GDM1 (cell line): ENCODE results near the gene CREB3L2.

Experiments
- DNase-seq: peaks from one replicate; lab custom pipeline; 2025; lab: John Stamatoyannopoulos, UW

The CREB3L2 gene

DNA sequence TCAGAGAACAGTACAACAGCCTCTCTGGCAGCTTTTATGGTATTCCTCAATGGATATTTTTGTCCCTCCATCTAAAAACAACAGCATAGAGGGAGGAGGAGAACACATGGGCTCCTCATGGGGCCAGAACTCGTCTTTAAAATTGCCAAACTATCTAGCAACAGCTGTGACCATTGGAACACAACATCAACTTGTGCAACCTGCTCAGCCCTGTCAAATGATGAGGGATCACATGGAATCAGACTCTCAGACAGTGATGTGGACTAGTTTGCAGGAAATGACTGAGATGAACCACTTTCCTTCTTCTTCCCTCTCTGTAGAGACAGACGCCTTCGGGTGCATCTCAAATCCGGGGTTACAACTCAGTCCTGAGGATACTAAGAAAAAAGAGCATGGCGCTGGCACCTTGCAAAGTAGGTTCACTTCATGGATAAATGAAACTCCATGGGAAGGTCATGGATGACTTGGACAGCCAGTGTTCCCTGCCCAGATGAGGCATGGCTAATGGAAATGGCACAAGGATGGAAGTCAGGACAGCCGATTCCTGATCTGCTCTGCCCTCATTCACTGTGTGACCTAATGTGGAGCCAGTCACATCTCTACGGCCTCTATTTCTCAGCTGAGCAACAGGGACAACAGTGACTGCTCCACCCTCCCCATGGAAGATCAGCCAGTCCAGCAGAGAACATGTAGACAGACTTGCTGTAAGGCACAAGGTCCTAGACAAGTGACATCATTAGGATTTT, 130.5 kb downstream of the CREB3L2 start:
- DNase-seq, result no peak

DNA sequence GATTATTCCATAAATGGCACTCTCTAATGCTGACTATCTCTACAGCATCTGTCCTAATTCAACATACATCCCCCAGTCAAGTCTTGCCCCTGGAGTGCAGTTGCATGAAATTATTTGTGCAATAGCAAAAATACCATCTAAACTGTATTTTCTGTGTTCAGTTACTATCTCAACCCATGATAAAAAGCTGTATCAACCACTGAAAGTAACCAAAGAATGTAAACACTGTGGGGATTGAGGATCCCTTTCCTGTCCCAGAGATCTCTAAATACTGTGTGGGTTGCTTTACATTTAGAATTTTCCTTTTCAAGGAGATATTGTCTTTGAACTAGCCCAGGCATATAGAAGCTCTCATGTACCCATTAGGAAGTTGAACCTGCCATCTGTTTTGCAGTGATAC, 131.2 kb downstream of the CREB3L2 start:
- DNase-seq, result no peak

DNA sequence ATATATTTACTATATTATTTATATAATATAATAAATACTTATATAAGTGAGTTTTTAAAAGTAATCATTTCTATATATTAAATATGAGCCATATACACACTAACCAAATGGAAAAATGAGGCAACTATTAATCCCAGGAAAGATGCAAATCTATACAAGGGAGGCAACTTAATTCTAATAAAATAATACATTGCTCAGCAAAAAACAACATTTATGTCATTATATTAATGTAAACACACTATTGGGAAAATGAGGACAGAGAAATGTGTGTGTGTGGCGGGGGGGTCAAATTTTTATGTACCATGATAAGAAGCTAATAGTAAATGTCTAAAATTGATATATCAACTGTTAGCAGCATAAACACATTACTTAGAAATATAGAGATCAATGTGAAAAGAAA, 131.8 kb downstream of the CREB3L2 start:
- no peak for DNase-seq

DNA sequence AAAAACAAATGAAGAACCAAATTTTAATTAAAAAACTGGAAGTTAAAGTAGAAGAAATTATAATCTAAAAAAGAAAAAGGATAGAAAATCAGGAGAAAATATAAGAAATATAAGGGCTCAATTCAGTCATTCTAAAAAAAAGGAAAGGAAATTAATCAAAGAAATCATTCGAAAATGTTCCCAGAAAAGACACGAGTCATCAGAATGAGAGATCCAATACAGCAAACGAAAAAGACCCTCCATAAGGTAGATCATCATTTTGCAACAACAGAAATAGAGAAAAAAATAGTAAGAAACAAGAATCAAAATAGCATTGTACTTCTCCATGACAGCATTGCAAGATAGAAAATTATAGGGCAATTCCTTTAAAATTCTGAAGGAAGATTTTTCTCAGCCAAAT, 132.6 kb downstream of the CREB3L2 start:
- no peak for DNase-seq

DNA sequence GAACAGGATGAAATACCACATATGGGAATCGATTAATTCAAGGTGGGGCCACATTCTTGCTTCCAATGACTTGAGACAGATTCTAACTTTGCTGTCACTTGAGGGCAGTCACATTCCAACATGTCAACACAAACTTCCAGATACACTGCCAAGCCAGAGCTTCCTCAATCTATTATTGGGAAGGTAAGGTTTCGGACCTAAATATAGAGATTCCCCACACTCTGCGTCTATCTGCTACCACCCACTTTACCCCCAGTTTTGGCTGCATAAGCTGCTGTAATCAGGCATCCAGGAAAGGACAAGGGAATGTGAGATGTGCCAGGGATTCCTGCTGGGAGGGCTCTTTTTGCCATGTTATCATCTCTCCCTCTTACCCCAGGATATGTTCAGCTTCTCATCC, 134.6 kb downstream of the CREB3L2 start:
- no peak for DNase-seq

DNA sequence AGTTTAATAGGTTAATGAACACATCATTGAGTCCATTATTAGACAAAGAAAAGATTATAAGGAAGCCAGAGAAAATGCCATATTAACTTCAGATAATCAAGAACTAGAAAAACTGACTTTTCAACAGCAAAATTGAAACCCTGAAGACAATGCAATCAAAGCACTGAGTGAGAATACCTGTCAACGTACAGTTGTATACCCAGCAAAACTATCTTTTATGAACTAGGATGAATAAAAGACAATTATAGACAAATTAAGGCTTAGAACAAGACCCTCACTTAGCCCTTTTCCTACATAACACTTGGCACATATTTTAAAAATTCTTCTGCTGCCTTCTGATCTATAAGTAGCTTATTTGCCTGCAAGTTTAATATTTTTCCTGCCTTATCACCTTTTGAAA, 136.1 kb downstream of the CREB3L2 start:
- no peak for DNase-seq

DNA sequence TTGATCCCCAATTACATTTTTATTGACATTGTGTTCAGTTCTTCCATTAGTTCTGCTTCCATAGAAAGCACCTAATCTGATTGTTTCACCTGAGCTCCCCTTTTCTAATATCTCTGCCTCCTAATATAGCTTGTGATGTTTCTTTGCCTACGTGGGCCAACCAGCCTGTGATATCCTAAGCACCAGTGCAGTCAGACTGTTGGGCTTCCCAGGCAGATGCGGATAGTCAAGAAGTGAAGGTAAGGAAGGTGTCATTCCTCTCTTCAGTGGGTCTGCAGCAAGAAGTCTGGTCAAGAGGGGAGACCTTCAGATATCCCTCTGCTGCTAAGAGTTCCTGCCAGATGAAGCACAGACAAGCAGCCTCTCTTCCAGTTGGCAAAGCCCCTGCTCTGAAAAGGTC, 138.9 kb downstream of the CREB3L2 start:
- no peak for DNase-seq

DNA sequence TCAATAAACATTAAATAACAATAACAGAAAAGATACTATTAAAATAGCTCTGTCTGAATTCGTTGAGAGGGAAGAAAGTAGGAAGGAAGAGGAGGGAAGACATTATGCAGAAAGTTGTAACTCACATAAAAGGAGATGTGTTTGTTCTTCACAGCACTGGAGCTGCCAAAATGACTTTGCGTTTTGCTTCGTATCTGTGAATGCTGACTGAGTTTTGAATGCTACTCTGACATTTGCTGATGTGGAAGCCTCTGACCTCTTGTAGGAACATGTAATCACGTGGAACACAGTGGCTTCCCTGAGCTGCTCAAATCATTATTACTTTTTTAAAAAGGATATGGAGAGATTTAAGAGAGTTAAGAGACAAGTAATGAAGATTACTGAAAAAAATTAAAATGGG, 139.5 kb downstream of the CREB3L2 start:
- DNase-seq, result no peak

DNA sequence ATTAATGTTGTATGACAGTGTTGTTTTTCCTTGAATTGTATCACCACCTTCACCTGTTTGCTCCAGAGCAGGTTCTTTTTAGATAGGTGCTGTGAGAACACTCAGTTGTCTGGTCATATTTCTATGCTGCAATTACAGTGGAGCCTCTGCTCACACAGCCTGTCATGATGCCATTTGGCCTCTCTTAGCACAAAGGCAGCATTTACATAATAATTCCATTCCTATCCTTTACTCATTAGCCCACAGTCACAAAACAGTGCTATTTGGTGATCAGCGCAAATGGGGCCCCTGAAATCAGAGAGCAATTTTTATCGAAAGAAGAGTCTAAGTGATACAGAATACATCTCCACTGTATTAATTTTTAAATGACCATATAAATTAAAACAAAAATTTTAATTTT, 141.3 kb downstream of the CREB3L2 start:
- no peak for DNase-seq

DNA sequence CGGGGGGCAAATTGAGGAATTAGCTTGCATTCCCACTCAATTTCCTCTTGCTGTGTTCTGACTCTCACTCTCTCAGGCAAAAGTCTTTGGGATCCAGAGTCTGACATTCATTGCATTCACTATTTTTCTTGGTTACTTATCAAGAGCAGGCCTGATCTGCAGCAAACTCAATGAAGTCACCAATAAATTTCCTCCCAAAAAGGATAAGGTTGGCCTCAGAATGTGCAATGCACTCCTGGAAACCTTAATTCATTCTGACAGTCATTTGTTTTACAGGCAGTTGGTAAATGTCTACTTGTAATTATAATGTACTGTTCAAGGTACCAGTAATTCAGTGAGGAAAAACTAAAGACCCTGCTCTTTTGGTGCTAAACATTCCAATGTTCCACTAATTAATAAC, 148.8 kb downstream of the CREB3L2 start:
- DNase-seq, result no peak

DNA sequence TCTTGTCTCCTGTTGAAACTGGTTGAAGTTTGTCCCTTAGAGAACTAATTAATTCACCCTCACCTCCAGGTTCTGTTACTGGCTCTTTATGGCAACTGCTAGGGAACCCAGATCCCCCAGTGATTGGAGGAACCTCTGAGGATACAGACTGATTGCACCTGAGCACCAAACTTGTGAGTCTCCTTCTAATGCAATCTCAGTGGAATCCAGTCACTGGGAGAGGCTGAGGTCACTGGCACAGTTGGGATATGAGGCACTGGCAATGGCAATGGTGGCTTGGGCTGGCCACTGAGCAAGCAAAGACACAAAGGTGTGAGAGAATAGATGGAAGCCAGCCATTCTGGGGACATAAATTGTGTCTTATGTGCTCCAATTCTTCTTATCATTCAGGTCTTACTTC, 149.8 kb downstream of the CREB3L2 start:
- no peak for DNase-seq

DNA sequence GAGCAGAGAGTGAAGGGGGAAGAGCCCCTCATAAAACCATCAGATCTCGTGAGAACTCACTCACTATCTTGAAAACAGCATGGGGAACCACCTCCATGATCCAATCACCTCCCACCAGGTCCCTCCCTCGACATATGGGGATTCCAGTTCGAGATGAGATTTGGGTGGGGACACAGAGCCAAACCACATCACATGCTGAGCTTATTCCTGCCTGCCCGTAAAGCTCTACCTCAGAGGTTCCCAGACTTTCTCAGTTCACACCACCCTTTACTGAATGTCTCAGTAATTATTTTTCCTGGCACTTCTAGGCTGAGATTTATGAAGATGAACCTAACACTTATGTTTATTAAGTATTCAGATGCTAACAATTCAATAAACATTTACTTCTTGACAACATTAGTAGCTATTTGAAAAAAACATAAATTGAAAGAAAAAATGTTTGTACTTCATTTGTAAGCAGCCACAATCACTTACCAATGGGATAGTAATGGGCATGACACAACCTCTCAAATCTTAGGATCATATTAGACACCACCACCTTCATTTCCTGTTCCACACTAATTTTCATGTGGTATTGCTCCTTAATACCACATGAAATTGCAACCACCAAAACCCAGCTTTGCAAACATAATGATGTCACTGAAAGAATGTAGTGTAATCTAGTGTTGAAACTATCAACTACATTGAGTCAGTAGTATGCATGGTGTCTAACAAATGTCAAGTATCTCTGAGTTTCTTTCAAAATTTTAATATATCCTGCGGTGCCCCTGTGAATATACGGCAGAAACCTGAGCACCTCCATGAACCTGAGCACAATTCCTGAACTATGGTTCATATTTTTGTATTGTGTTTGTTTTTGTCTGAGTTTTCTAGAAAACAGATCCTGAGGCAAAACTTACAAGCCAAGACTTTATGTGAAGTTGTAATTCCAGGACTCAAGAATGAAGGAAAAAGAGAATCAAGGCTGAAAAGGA, 150.6 kb downstream of the CREB3L2 start:
- no peak for DNase-seq

DNA sequence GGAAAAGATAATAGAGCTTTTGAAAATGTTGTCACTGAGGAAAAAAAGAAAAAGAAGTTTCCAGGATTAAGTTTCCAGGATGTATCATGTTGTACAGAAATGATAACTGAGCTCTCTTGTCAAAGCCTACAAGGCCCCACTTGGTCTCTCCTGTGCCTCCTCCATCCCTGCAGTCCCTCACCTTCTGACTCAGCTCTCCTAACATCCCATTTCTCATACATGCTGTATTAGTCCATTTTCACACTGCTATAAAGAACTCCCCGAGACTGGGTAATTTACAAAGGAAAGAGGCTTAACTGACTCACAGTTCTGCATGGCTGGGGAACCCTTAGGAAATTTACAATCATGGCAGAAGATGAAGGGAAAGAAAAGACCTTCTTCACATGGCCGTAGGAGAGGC, 151.3 kb downstream of the CREB3L2 start:
- no peak for DNase-seq

DNA sequence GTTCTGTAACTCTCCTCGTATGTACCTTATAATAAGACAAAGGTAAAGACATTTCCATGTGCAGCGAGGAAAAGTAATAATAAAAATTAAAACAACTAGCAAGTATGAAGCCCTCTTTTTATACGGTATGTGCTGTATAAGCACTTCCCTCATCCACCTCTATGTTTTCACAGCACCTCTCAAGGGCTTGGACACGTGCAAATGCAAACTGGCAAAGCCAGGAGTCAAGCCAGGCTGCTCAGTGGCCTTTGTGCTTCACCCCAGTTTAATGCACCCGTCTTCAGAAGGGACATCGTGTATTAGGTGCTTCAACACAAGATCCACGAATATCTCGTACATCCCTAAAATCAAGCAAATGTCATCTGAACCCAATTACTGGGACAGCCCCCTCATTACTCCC, 153.8 kb downstream of the CREB3L2 start:
- DNase-seq, result no peak

DNA sequence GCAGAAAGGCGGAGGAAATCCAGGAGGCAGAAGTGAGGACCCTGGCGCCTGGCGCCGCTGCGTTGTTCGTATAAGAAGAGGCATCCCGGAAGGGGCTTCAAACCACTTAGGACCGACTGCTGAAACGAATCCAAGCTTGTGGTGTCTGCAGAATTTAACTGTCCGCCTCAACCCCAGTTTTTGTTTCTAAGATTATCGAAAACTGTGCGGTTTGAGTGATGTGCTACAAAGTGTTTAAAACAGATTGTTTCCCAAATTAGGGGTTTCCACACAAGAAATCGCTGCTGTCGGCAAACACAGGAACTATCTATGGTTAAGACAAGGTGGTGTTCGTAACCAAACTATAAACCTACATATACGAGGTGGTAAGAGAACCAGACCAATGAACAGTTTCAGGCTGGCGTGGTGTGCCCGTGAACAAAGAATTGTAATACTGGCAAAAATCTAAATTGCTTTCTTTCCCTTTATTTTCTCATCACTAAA, 154.3 kb downstream of the CREB3L2 start:
- DNase-seq, result no peak

DNA sequence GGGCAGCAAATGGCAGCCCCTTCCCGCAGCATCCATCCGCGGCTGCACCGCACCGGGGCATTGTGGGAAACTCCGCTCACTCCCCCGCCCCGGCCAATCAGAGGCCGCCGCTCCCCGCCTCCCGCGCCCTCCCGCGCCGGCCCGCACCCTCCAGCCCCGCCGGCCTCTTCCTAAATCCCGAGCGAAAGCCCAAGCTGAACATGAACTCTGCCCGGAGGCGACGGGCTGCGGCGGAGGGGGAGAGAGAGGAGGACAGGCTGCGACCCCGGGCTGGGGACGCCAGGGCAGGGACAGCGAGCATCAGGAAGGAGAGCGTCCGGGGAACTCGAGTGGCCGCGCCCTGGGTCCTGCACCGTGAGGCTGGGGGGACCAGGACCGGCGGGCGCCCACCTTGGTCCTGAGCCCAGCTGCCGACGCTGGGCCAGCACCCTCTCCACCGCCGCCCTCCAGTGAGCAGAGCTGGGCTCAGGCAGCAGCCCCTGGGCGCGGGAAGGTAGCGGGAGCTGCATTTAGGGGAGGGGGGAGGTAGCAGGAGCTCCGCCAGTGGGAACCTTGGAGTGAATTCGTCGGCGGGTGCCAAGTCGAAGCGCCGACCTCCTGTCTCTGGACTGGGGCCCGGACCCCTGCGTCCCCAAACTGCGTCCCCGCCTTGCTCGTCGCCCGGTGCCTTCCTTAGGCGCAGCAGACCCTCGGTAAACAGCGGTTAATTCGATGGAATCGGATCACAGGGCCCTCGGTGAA, 154.9 kb downstream of the CREB3L2 start, which contains the start of gene DGKI:
Gene DGKI (minus strand): TSS at position 148 of the 741 bp plus-strand sequence.
- DNase-seq, result no peak

DNA sequence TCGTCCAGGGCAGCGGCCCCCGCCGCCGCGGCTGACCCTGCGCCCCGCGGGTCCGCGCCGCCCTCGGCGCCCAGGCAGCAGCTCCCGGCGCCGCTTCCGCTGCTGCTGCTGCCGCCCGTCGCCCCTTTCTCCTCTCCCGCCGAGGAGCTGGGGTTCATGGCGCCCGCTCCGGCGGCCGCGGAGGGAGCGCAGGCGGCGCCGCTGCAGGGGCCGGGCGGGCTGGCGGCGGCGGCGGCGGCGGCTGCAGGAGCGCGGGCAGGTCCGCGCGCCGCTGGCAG, 155.4 kb downstream of the CREB3L2 start:
- no peak for DNase-seq

DNA sequence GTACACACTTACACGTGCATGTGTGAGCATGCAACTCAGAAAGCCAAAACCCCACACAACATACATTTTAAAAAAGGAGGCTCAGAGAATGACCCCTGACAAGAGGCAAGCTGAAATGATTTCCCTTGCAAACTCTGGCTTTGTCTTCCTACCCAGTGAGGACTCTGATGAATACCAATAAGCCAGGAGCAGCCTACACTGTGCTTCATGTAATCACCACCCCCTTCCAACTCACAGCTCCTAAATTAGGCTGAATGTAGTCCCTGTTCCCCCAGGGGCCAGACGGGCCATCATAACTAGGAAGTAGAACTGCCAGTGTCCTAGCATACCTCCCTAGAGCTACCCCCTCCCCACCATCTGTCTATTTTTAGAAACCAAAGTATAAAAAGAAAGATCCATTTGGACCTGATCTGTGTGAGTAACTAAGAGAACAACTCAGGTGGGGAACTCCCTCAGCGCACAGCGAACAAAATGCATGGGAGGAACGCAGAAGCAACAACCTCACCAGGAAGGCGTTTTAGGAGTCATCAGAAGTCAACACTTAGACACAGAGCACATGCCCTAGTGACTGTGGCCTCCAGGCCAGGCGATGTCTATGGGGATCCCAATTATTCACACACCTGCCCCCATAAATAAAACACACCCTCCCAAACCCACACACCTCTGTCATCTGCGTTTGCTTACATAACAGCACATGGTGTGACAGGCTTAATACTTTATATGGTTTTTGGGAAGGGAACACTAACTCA, 157.0 kb downstream of the CREB3L2 start:
- DNase-seq, result no peak

DNA sequence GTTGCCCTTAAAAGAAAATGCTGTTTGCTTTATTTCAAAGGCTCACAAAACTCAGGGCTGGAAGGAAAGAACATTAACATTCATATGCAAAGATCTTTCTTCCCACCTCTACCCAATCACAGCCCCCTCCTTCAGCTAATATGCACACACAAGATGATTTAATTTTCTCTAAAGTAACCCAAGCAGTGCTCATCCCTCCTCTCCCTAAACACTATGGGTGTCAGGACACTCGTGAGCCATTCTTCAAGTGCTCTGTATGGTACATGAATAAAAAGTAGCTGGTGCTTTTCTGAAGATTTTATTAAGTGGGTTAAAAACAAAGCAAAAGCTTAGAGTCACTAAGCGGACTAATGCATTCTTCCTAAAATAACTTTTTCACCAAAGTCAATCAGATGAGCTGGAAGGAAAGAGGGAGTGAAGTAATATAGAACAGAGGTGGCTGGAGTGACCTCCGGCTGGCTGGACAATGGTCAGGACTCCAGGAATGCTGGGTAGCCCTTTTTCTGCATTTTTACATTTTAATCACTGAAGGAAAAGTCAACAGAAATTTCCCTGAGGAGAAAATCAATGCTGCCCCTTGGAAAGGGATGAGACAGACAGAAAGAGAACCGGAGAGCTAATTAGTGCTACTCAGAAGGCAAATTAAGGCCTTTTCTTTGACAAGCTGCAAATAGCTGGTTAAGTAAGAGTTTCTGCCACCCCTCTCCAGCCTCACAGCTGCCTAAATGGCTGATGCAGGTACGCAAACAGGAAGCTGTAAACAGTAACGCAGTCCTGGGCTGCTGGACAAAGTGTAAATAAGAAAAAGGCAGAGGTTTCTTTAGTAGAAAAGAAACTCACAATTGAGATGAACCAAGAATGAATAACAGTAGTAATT, 161.7 kb downstream of the CREB3L2 start:
- DNase-seq, result no peak

DNA sequence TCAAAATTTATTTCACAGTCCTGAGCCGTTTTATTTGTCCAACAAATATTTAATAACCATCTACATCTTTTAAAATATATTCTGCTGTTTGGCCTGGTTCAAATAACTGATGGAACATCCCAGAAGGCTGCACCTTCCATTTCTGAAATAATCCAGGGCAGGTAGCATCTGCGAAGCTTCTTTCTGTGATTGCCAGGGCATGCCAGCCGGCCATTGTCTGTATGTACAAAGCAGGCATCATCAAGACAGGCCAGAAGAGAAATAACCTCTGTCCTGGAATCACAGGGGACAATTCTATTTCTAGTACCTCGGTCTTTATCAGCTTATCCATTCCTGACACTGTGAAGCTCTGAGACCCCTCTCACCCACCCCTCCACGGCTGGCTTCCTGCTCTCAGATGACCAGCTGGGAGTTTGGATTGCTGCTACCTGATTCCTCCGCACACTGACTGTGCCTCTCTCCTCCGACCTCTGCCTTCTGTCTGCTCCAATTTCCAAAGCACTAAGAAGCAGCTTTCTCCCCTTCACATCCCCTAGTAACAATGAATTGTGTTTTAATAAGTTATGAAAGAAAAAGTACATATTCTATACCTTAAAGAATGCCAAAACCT, 163.1 kb downstream of the CREB3L2 start:
- DNase-seq, result no peak
